ENCODE results near the gene MRTFA. TPM values are rescaled to one million over a fixed set of nuclear protein-coding genes. Genes with fewer than 3 reads are reported as not detected.

Gene MRTFA
- total RNA-seq, 1 experiment from 2014 or later, result 28.0 TPM

DNA sequence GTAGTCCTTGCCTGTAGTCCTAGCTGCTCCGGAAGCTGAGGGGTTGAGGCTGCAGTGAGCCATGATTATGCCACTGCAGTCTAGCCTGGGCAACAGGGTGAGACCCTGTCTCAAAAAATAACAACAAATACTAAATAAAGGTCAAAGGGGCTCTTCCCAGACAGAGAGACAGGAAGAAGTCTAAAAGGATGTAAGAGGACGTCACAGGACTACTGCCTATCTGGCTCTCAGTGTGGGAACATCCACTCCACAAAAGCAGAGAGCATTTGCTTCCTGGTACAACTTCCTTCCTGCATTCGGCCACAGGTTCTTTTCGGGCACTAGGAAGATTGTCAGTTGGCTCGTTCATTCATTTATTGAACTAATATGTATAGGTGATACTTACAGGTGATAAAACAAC lies 155.5 kb downstream of the MRTFA start:
- Histone ChIP-seq H3K27ac (ENCODE audit: low read depth, low read length) (no peak overlapping the region), H3K4me2 (ENCODE audit: low read length) (no peak overlapping the region), H3K9me3 (ENCODE audit: control insufficient read depth in 1 of 2, insufficient read depth in 1 of 2, low read depth in 1 of 2, low read length in 2 of 2) (no peaks in the 10 kb centered on the region), H2AFZ (ENCODE audit: low read depth, low read length, poor library complexity, severe bottlenecking) (no peak overlapping the region), H3K9ac (ENCODE audit: low read length) (no peak overlapping the region), H3K36me3 (ENCODE audit: control insufficient read depth in 1 of 2, insufficient read depth in 2 of 2, low read length in 2 of 2) (no peaks in the 10 kb centered on the region), H3K27me3 (ENCODE audit: insufficient read depth, low read length) (no peaks in the 10 kb centered on the region), H3K4me1 (ENCODE audit: control insufficient read depth in 1 of 2, insufficient read depth in 2 of 2, low read length in 2 of 2) (no peaks in the 10 kb centered on the region; a peak in 1 of 4 replicates), H3K4me3 (replicated peaks in 1 of 2; ENCODE audit: low read depth in 1 of 2, low read length in 2 of 2) (no peak overlapping the region), H3K79me2 (ENCODE audit: insufficient read depth, low read length) (no peaks in the 10 kb centered on the region; the same call in 1 of the 2 replicates), H3K9me2 (ENCODE audit: insufficient read depth) (0 out of 2 replicates have a peak, but pooled peaks cover 2% of the 10 kb centered on the region), H4K20me1 (ENCODE audit: insufficient read depth) (no peaks in the 10 kb centered on the region)
- CTCF ChIA-PET, result no interaction called here
- TF ChIP-seq, protein P1, sequence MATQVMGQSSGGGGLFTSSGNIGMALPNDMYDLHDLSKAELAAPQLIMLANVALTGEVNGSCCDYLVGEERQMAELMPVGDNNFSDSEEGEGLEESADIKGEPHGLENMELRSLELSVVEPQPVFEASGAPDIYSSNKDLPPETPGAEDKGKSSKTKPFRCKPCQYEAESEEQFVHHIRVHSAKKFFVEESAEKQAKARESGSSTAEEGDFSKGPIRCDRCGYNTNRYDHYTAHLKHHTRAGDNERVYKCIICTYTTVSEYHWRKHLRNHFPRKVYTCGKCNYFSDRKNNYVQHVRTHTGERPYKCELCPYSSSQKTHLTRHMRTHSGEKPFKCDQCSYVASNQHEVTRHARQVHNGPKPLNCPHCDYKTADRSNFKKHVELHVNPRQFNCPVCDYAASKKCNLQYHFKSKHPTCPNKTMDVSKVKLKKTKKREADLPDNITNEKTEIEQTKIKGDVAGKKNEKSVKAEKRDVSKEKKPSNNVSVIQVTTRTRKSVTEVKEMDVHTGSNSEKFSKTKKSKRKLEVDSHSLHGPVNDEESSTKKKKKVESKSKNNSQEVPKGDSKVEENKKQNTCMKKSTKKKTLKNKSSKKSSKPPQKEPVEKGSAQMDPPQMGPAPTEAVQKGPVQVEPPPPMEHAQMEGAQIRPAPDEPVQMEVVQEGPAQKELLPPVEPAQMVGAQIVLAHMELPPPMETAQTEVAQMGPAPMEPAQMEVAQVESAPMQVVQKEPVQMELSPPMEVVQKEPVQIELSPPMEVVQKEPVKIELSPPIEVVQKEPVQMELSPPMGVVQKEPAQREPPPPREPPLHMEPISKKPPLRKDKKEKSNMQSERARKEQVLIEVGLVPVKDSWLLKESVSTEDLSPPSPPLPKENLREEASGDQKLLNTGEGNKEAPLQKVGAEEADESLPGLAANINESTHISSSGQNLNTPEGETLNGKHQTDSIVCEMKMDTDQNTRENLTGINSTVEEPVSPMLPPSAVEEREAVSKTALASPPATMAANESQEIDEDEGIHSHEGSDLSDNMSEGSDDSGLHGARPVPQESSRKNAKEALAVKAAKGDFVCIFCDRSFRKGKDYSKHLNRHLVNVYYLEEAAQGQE (IDR thresholded peaks at IDR 0.05; ENCODE audit: low read depth), result no peak
- TF ChIP-seq EZH2phosphoT487 (IDR thresholded peaks at IDR 0.05; ENCODE audit: borderline replicate concordance), result no peak
- no peak for TF ChIP-seq EGR1 (IDR thresholded peaks at IDR 0.05; ENCODE audit: low read depth)
- TF ChIP-seq, protein P2, sequence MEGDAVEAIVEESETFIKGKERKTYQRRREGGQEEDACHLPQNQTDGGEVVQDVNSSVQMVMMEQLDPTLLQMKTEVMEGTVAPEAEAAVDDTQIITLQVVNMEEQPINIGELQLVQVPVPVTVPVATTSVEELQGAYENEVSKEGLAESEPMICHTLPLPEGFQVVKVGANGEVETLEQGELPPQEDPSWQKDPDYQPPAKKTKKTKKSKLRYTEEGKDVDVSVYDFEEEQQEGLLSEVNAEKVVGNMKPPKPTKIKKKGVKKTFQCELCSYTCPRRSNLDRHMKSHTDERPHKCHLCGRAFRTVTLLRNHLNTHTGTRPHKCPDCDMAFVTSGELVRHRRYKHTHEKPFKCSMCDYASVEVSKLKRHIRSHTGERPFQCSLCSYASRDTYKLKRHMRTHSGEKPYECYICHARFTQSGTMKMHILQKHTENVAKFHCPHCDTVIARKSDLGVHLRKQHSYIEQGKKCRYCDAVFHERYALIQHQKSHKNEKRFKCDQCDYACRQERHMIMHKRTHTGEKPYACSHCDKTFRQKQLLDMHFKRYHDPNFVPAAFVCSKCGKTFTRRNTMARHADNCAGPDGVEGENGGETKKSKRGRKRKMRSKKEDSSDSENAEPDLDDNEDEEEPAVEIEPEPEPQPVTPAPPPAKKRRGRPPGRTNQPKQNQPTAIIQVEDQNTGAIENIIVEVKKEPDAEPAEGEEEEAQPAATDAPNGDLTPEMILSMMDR (IDR thresholded peaks at IDR 0.05 in 2 of 3, conservative IDR thresholded peaks at IDR 0.05 in 1 of 3; ENCODE audit: borderline replicate concordance in 1 of 3, insufficient read depth in 1 of 3, low read depth in 2 of 3, low read length in 2 of 3), result no peak
- TF ChIP-seq FOSL1 (IDR thresholded peaks at IDR 0.05; ENCODE audit: low read depth), result no peak
- TF ChIP-seq, protein P3, sequence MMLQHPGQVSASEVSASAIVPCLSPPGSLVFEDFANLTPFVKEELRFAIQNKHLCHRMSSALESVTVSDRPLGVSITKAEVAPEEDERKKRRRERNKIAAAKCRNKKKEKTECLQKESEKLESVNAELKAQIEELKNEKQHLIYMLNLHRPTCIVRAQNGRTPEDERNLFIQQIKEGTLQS (IDR thresholded peaks at IDR 0.05), result no peak
- no peak for TF ChIP-seq JUND (IDR thresholded peaks at IDR 0.05)
- TF ChIP-seq TCF7L2 (IDR thresholded peaks at IDR 0.05; ENCODE audit: borderline replicate concordance, extremely low read depth, insufficient read depth, insufficient read length), result no peak
- TF ChIP-seq EZH2 (IDR thresholded peaks at IDR 0.05), result no peak
- TF ChIP-seq, protein P4, sequence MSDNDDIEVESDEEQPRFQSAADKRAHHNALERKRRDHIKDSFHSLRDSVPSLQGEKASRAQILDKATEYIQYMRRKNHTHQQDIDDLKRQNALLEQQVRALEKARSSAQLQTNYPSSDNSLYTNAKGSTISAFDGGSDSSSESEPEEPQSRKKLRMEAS (IDR thresholded peaks at IDR 0.05), result no peak
- TF ChIP-seq YY1 (IDR thresholded peaks at IDR 0.05; ENCODE audit: extremely low read depth, insufficient replicate concordance, low read depth, low read length), result no peak
- TF ChIP-seq ZNF274 (IDR thresholded peaks at IDR 0.05; ENCODE audit: low read depth, low read length), result no peak
- no peak for TF ChIP-seq CEBPB (IDR thresholded peaks at IDR 0.05; ENCODE audit: low read depth)
- no peak for TF ChIP-seq POLR2A (IDR thresholded peaks at IDR 0.05; ENCODE audit: borderline replicate concordance, extremely low read depth, insufficient read depth, insufficient read length)
- no peak for TF ChIP-seq SP1 (IDR thresholded peaks at IDR 0.05; ENCODE audit: low read depth)
- no peak for TF ChIP-seq SRF (IDR thresholded peaks at IDR 0.05; ENCODE audit: low read depth)
- no peak for TF ChIP-seq ELF1 (IDR thresholded peaks at IDR 0.05; ENCODE audit: borderline replicate concordance, low read depth)
- no peak for TF ChIP-seq CBX3 (IDR thresholded peaks at IDR 0.05; ENCODE audit: low read depth)
- TF ChIP-seq, protein P5, sequence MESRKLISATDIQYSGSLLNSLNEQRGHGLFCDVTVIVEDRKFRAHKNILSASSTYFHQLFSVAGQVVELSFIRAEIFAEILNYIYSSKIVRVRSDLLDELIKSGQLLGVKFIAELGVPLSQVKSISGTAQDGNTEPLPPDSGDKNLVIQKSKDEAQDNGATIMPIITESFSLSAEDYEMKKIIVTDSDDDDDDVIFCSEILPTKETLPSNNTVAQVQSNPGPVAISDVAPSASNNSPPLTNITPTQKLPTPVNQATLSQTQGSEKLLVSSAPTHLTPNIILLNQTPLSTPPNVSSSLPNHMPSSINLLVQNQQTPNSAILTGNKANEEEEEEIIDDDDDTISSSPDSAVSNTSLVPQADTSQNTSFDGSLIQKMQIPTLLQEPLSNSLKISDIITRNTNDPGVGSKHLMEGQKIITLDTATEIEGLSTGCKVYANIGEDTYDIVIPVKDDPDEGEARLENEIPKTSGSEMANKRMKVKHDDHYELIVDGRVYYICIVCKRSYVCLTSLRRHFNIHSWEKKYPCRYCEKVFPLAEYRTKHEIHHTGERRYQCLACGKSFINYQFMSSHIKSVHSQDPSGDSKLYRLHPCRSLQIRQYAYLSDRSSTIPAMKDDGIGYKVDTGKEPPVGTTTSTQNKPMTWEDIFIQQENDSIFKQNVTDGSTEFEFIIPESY (IDR thresholded peaks at IDR 0.05; ENCODE audit: extremely low read depth, insufficient replicate concordance, low read length), result no peak
- POLR2A ChIA-PET, result no interaction called here
- ATAC-seq (no peak), DNase-seq (ENCODE audit: low read depth, low spot score) (no peak)
- intact Hi-C loops (cut with micrococcal nuclease), result no loop called here
- BruUV-seq (replicated peaks), result no TSS peak
- RAD21 ChIA-PET (ENCODE audit: low non-redundant PET in 1 of 2, low total read pairs in 2 of 2, uncharacterized antibody in 2 of 2, unreplicated experiment in 2 of 2), result no interaction called here
